Bone marrow (tissue), 2 donors: Measurements from ENCODE around the gene ZNF320.
A peak's percentile ranks its signal among the peaks of the same experiment; 100 is the strongest.
"Not testable (repeated sequence)": the region's sequence is repeated elsewhere in the genome, so short reads cannot be mapped to it uniquely, and the experiment has no call there.

Source experiments
- DNase-seq, 2 donors: peaks; one replicate each; lab custom pipeline; 2025; lab: John Stamatoyannopoulos, UW

ZNF320 gene

DNA sequence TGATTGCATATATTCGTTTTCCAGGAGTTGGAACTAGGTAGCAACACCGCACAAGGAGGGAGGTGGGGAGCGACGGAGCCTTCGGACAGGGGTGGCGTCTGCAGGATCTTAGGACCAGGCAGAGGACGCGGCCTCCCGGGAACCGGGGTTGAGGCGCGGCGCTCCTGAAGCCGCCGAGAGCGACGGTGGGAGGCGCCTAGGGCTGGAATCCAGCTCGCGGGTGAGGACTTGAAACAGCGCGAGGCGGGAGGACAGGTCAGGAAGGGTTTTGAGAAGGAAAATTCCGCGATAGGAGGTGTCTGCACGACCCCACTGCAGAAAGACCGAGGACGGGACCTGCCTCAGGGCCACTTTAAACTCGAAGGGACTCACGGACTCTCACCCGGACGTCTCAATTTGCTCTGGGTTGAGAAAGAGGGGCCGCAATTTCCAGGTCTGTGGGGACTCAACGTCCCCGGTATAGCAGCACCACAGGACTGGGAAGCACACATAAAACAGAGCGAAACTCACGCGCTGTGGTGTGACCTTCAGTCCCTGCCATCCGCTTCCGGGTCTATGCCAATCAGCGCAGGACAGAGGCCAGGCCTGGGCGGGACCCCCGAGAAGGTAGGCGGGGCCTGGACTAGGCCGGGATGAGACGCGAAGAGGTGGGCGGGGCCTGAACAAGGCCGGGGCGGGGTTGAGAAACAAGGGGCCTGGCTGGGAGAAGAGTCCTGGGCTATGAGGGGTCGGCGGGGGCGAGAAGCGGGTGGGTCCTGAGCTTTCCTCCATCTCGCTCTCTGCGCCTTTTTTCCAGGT, at the start of gene ZNF320:
Gene ZNF320 (minus strand): TSS at position 498 of the 798 bp plus-strand sequence. CDS start 7,380 bp downstream, outside the sequence.
- DNase-seq = peak; percentile 67 to 86

DNA sequence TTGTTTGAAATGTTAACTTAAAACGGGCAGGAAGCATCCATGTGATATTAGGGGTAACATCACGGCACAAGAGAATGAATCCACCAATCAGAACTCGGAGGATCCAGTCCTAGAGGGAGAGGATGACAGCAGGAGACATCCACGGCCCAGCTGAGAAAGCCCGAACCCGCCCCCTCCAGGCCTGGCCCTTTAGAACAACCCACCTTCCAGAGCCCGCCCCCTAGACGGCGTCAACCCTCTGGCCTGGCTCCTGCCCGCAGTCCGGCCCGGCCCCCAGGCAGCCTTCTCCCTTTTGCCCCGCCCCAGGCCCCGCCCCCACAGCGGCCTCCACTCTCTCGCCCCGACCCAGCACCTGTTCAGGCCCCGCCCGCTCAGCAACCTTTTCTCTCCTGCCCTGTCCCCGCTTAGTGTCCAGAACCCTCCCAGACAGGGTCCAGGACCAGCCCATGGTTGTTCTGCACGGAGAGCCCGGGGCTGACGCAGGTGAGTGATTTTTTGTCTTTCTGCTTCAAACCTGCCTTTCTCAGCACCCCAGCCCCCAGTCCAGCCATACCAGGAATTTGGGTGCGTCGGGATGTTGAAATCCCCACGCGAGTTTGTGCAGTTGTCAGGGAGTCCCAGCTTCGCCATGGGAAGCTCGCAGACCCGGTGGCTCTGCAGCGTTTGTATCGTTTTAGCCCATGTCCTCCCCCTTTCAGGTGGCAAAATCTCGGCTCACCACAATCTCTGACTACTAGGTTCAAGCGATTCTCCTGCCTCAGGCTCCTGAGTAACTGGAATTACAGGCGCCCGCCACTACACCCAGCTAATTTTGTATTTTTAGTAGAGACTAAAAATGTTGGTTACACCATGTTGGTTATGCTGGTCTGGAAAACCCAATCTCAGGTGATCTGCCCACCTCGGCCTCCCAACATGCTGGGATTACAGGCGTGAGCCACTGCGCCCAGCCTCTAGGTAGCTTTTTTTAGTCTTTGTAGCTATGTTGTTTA, 49.2 kb upstream of the ZNF320 start:
- DNase-seq = no peak

DNA sequence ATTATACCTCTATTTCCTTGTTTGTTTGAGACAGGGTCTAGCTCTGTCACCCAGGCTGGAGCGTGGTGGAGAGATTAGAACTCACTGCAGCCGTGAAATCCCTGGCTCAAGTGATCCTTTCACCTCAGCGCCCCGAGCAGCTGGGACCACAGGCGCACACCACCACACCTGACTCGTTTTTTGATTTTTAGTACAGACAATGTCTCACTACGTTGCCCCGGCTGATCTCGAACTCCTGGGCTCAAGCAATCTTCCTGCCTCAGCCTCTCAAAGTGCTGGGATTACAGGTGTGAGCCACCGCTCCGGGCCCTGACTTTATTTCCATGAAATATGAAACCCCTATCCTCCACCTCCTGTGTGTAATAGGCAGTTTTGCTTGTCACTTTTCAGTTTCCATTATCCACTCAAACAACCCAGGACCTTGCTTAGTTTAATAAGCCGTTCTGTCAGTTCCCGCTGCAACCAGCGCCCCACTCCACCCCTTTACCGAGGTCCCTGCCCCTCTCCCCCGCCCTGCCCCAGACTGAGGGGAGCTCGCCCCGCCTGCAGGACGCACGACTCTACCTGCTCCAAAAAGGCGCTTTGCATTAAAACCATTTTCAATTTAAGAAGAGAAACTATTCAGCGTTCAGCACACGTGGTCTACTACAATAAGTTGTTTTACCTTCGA, 48.4 kb upstream of the ZNF320 start:
- DNase-seq = no peak

DNA sequence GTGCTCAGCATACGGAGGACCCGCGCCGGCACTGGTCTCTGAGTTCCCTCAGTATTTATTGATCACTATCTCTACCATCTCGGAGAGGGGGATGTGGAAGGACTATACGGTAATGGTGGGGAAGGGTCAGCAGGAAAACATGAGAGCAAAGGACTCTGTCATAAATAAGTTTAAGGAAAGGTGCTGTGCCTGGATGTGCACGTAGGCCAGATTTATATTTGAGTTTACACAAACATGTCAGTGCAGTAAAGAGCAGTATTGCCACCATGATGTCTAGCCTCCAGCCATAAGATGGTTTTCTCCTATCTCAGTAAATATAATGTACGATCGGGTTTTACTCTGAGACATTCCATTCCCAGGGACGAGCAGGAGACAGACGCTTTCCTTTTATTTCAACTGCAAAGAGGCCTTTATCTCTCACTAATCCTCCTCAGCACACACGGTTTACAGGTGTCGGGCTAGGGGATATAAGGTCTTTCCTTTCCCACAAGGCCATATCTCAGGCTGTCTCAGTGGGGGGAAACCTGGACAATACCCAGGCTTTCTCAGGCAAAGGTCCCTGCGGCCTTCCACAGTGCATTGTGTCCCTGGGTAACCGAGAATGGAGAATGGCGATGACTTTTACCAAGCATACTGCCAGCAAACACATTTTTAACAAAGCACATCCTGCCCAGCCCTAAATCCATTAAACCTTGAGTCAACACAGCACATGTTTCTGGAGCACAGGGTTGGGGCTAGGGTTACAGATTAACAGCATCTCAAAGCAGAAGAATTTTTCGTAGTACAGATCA, 47.5 kb upstream of the ZNF320 start:
- DNase-seq = not testable (repeated sequence)

DNA sequence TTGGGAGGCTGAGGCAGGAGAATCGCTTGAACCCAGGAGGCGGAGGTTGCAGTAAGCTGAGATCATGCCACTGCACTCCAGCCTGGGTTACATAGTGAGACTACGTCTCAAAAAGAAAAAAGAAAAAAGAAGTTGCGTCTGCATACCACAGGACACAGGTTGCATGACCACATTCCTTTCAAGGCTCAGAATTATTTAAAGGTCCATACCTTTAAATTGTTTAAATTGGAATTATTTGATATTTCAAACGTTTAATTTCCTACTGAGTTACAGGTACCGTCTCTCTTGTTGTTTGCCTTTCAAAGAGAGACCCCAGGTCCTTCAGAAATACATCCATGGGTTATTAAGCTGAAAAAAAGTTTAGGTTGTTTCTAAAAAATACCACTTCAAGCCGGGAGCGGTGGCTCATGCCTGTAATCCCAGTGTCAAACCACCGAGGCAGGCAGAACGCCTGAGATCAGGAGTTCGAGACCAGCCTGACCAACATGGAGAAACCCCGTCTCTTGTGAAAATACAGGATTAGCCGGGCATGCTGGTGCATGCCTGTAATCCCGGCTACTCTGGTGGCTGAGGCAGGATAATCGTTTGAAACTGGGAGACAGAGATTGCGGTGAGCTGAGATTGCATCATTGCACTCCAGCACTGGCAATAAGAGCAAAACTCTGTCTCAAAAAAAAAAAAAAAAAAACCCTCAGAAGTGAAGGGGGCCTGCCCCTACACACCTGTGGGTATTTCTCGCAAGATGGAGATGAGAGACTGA, 46.6 kb upstream of the ZNF320 start:
- DNase-seq = no peak

DNA sequence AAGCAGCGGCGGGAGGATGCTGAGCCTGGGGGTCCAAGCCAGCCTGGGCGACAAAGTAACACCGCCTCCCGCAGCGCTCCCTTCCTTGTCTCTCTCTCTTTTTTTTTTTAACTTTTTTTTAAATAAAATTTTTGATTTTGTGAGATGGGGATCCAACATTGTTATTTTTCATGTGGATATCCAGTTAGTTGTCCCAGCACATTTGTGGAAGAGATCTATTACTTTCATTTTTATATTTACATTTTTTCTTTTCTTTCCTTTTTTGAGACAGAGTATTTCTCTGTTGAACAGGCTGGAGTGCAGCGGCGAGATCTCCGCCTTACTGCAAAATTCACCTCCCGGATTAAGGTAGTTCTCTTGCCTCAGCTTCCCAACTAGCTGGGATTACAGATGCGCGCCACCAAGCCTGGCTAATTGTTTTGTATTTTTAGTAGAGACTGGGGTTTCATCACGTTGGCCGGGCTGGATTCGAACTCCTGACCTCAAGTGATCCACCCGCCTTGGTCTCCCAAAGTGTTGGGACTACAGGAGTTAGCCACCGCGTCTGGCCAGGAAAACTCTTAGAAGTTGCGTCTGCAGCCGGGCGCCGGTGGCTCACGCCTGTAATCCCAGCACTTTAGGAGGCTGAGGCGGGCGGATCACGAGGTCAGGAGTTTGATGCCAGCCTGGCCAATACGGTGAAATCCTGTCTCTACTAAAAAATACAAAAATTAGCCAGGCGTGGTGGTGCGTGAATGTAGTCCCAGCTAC, 45.9 kb upstream of the ZNF320 start:
- no peak for DNase-seq

DNA sequence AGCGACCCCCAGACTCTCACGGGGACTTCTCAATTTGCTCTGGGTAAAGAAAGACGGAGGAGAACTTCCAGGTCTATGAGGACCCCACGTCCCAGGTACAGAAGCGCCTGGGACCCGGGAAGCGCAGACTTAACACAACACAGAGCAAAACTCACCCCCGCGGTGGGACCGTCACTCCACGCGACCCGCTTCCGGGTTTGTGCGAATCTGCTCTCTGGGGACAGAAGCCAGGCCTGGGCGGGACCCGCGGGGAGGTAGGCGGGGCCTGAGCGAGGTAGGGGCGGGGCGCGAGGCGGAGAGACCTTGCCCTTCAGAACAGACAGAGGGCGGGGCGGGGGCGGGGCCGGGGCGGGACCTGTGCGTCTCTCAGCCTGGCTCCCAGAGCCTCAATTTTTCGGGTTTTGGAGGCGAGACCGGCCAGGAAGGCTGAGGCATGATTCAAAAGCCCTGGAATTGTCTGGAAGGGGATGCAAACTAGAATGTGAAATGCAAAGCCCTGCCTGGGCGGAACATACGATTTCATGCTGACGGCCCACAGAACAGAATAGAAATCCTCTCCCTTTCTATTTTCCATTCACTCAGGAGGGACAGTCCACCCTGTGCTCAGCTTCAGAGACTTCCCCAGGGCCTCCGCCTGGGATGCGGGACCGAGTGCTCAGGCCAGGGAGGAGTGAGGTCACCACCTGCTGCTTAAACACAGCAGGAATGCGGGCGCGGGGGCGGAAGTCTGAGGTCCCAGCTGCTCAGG, 45.1 kb upstream of the ZNF320 start:
- peak; percentile 87 to 94 for DNase-seq

DNA sequence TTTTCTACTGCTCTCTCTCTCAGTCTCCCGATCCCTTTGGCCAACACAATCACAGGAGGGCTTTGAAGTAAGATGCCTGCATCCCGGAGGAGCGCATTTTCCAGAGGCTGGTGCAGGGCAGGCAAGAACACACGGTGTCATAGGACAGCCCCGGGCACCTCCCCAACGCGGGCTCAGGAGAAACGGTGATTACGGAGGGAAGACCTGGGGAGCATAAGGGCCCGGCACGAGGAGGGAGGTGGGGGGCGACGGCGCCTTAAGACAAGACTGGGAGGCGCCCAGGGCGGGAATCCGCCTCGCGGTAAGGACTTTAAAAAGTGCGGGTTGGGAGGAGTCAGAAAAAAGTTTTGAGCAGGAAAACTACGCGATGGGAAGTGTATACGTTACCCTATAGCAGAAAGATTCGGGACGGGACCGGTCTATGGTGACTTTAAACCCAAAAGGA, 44.5 kb upstream of the ZNF320 start:
- DNase-seq = no peak

DNA sequence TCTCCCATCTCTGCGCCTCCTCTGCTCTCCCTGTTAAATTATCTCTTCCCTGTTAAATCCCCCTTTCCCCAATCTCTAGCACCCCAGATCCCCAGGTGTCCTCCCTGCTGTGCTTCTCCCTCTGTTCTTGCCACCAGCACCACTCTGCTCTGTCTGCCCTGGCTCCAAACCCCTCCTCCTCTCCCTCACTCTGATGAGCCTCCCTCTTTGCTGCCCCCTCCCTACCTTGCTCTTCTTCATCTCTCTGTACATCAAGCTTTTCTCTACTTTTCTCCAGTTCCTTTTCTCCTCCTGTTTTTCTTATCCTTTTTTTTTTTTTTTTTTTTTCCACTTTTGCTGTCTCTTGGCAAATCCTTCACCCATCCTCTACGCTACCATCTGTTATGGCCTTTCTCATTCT, 44.1 kb upstream of the ZNF320 start:
- peak in 1 of 2 donors; percentile 37 for DNase-seq

DNA sequence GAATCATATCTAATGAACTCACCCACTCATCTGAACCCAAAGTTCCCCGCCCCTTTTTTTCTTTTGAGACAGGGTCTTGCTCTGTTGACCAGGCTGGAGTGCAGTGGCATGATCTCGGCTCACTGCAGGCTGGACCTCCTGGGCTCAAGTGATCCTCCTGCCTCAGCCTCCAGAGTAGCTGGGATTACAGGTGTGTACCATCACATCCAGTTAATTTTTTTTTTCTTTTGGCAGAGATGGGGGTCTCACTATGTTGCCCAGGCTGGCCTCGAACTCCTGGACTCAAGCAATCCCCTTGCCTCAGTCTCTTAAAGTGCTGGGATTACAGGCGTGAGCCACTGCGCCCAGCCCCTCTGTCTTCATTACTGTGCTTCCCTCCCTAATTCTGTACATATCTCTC, 43.5 kb upstream of the ZNF320 start:
- DNase-seq = not testable (repeated sequence)

DNA sequence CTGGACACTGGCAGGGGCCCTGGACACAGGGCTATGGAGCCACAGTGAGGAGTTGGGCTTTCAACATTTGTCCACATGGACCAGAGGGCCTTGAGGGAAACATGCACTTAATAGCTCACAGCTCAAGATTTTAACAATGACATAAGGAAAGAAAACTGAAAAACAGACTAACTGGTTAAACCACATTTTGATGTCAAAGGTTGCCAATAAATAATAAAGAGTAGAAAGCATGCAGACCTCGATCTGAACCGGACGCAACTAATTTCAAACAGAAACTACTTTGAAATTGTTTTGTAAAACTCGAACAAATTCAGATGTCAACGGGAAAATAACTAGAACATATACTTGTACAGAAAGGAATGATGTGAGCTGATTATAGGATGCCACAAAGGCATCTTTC, 41.3 kb upstream of the ZNF320 start:
- DNase-seq = no peak

DNA sequence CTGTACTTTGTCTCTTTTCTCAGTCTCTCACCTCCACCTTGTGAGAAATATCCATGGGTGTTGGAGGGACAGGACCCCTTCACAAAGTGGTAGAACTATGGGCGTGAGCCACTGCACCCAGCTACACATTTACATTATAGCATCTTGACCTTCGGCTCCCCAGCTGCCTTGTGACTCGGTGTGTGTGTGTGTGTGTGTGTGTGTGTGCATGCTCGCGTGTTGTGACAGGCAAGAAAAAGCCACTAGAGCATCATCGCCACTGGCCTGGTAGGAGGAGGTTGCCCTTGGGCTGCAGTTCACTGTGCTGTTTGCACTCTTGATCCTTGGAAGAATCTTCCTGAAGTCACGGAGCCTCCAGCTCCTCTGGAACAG, 39.5 kb upstream of the ZNF320 start:
- DNase-seq = no peak

DNA sequence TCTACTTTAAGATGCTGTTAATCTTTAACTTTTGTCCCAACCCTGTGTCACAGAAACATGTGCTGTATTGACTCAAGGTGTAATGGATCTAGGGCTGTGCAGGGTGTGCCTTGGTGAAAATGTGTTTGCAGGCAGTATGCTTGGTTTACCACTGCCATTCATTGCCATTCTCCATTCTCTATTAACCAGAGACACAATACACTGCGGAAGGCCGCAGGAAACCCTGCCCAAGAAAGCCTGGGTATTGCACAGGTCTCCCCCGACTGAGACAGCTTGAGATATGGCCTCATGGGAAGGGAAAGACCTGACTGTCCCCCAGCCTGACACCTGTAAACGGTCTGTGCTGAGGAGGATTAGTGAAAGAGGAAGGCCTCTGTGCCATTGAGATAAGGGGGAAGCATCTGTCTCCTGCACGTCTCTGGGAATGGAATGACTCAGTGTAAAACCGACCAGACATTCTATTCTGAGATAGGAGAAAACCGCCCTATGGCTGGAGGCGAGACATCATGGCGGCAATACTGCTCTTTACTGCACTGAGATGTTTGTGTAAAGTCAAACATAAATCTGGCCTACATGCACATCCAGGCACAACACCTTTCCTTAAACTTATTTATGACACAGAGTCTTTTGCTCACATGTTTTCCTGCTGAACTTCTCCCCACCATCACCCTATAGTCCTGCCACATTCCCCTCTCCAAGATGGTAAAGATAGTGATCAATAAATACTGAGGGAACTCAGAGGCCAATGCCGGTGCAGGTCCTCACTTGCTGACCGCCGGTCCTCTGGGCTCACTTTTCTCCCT, 38.9 kb upstream of the ZNF320 start:
- DNase-seq = peak in 1 of 2 donors; percentile 97

DNA sequence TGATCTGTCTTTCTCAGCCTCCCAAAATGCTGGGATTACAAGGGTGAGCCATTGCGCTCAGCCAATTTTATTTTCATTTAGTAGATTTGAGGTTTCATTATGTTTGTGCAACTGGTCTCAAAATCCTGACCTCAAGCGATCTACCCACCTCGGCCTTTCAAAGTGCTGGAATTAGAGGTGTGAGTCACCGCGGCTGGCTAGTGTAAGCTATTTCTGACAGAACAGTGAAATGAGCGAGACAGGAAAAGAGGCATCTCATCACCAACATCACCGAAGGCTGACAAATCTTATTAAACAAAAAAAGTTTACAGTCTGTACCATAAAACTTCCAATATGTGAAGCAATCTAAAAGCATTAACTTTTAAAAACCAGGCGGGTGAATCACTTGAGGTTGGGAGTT, 38.0 kb upstream of the ZNF320 start:
- peak in 1 of 2 donors; percentile 80 for DNase-seq

DNA sequence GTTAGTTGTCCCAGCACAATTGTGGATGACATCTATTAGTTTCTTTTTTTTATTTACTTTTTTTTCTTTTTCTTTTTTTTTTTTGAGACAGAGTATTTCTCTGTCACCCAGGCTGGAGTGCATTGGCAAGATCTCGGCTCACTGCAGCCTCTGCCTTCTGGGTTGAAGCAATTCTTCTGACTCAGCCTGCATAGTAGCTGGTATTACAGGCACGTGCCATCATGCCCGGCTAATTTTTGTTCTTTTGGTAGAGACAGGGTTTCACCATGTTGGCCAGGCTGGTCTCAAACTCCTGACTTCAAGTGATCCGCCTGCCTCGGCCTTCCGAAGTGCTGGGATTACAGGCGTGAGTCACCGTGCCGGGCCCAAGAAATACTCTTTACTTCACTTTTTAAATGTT, 27.2 kb upstream of the ZNF320 start:
- DNase-seq = not testable (repeated sequence)

DNA sequence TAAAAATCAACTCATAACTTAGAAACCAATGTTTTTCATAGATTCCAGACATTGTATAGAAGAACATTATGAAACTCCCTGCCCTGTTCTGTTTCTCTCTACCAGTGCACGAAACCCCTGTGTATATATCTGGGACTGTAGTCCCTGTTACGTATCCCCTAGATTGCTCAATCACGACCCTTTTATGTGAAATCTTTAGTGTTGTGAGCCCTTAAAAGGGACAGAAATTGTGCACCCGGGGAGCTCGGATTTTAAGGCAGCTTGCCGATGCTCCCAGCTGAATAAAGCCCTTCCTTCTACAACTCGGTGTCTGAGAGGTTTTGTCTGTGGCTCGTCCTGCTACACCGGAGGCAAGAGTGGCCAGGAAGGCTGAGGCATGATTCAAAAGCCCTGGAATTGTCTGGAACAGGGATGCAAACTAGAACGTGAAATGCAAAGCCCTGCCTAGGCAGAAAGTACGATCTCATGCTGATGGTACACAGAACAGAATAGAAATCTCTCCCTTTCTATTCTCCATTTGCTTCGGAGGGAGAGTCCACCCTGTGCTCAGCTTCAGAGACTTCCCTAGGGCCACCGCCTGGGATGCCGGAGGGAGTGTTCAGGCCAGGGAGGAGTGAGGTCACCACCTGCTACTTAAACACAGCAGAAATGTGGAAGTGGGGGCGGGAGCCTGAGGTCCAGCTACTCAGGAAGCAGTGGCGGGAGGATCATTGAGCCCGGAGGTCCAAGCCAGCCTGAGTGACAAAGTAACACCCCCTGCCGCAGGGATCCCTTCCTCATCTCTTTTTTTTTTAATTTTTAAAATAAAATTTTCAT, 26.6 kb upstream of the ZNF320 start:
- DNase-seq = peak; percentile 10 to 11
